Measurements from ENCODE around the gene SLC25A53. TPM values are rescaled to one million over a fixed set of nuclear protein-coding genes. Genes with fewer than 3 reads are reported as not detected.

Gene SLC25A53
- total RNA-seq, 4 donors from 2014 or later: 10.6 to 24.5 (median 17.3) TPM

DNA sequence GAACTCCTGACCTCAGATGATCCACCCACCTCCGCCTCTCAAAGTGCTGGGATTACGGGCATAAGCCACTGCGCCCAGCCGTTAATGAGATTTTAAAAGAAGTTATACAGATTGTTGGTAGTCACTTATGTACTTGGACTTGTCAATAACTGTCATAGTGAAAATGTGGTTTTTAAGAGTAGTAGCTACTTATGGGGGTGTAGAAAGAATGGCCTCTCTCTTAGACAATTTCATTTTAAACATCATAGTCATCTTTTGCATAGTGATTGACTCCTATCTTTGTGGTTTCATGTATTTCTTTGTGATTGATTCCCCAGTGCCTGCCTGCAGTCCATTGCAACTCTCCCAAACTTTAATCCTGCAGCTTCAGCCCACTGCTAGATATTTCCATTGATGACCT, 26.9 kb upstream of the SLC25A53 start:
- TF ChIP-seq, protein P1, sequence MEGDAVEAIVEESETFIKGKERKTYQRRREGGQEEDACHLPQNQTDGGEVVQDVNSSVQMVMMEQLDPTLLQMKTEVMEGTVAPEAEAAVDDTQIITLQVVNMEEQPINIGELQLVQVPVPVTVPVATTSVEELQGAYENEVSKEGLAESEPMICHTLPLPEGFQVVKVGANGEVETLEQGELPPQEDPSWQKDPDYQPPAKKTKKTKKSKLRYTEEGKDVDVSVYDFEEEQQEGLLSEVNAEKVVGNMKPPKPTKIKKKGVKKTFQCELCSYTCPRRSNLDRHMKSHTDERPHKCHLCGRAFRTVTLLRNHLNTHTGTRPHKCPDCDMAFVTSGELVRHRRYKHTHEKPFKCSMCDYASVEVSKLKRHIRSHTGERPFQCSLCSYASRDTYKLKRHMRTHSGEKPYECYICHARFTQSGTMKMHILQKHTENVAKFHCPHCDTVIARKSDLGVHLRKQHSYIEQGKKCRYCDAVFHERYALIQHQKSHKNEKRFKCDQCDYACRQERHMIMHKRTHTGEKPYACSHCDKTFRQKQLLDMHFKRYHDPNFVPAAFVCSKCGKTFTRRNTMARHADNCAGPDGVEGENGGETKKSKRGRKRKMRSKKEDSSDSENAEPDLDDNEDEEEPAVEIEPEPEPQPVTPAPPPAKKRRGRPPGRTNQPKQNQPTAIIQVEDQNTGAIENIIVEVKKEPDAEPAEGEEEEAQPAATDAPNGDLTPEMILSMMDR (IDR thresholded peaks at IDR 0.05; ENCODE audit: low read depth): no peak

DNA sequence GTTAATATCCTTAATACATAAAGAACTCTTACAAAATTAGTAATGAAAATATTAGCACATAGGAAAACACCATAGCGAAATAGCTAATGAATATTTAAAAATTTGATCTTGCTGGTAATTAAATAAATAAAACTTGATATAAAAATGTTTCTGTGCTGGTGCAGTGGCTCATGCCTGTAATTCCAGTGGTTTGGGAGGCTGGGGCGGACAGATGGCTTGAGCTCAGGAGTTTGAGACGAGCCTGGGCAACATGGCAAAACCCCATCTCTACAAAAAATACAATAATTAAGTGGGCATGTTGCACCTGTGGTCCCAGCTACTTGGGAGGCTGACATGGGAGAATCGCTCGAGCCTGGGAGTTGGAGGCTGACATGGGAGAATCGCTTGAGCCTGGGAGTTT, 17.0 kb upstream of the SLC25A53 start:
- TF ChIP-seq, protein P1 (IDR thresholded peaks at IDR 0.05; ENCODE audit: low read depth): no peak

DNA sequence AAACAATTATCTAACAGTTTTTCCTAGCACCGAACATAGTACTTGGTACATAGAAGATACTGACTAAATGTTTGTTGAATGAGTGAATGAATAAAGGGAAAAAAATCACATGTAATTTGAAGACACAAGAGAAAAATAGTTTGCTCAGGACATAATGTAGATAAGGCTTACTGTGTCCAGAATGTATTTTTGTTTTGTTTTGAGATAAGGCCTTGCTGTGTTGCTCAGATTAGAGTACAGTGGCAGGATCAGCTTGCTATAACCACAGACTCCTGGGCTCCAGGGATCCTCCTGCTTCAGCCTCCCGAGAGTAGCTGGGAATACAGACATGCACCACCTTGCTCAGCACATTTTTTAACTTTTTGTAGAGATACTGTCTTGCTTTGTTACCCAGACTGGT, 16.0 kb upstream of the SLC25A53 start:
- TF ChIP-seq, protein P1 (IDR thresholded peaks at IDR 0.05; ENCODE audit: low read depth): no peak

DNA sequence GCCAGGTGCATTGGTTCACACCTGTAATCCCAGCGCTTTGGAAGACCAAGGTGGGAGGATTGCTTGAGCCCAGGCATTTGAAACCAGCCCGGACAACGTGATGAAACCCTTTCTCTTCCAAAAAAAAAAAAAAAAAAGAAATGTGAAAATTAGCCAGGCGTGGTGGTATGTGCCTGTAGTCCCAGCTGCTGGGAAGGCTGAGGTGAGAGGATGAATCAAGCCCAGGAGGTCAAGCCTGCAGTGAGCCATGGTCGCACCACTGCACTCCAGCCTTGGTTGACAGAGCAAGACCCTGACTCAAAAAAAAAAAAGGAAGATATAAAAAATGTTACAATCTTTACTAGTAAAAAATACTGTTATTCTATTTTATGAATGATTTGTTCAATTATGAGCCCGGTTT, 15.3 kb upstream of the SLC25A53 start:
- TF ChIP-seq, protein P1 (IDR thresholded peaks at IDR 0.05; ENCODE audit: low read depth): no peak

DNA sequence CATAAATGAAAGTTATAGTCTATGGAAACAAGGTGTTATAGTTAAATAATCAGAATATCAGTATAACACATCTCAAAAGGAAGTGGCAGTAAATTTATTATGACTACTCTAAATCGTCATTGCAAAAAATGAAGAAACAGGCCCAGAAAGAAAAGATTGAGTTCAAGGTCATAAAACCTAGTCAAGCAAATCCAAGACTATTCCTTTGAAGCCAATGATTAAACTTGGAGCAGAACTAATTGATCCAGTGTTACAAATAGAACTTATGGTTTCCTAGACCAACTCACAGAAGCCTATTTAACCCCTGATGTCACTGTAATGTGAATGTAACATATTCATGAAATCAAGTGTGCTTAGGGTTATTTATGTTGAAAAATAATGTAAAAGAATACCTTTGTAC, 11.3 kb upstream of the SLC25A53 start:
- TF ChIP-seq, protein P1 (IDR thresholded peaks at IDR 0.05; ENCODE audit: low read depth): no peak

DNA sequence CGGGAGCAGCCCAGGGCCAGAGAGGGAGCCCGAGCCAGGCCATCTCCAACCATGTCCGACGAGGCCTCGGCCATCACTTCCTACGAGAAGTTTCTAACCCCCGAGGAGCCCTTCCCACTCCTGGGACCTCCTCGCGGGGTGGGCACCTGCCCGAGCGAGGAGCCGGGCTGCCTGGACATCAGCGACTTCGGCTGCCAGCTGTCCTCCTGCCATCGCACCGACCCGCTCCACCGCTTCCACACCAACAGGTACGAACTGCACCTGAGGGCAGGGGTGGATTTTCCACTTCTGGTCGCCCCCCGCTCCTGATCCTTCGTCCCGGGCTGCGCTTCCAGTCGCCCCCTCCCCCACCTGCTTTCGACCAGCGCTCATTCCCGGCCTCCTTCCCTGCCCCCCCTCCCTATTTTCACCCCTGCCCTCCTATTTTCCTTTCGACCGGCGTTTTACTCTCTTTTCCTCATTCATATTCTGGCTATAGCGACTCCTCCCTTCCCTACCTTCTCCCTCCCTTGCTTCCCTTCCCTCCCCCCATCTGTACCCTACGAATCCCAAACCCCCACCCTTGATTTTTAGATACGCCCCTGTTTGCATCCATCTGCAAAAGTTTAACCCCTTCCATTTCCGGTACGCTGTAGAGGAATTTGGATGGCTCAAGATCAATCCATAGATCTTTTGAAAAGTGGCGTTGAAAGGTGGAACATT, 10.1 kb upstream of the SLC25A53 start:
- TF ChIP-seq, protein P1 (IDR thresholded peaks at IDR 0.05; ENCODE audit: low read depth): no peak

DNA sequence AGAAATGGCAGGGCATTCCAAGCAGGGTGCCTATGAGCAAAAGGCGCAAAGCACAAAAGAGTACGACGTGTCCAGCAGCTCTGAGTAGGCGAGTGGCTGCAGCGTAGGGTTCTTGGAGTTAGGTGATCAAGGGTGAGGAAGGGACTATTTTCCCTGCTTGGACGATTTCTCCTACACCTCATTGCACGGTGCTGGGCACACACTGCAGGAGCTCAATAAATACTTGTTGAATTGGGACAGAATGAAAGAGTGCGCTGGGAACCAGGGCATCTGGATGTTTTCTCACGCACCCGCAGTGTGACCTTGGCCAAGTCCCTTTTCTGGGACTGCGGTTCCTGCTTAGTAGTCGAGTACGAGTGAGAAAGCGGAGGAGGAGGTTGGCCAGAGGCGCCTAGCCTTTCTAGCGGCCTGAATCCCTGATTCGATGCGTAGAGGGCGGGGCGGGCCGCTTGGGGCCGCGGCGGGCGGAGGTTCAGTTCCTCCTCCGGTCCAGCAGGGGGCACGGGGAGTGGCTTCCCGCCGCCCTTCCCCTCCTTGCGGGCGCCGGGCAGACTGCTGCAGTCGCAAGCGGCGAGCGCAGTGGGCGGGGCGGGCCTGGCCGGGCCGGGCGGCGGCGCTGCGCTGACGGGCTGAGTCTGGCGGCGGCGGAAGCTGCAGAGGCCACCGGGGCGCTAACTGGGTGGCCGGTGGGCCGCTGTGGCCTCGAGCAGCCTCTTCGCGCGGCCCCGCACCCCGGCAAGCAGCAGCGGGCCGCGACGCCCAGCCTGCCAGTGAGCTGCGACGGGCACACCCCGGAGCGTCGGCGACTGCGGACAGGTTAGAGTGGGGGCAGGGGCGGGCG, 9.3 kb upstream of the SLC25A53 start, which contains the start of gene FAM199X:
Gene FAM199X (plus strand): TSS at position 560 of the 841 bp plus-strand sequence. CDS start 333 bp downstream, outside the sequence.
- TF ChIP-seq, protein P1 (IDR thresholded peaks at IDR 0.05; ENCODE audit: low read depth): no peak

All from subcutaneous adipose tissue (tissue), 4 donors.